LNCAP (cell line): ENCODE measurements around the gene SETD3.

Experiments used
- CTCF ChIP-seq: fragments of 450-650 bp; IDR thresholded peaks from 2 replicates; pipeline ENCODE4 v1.5.1; 2017; ENCODE audit warnings: mild to moderate bottlenecking

Gene SETD3

DNA sequence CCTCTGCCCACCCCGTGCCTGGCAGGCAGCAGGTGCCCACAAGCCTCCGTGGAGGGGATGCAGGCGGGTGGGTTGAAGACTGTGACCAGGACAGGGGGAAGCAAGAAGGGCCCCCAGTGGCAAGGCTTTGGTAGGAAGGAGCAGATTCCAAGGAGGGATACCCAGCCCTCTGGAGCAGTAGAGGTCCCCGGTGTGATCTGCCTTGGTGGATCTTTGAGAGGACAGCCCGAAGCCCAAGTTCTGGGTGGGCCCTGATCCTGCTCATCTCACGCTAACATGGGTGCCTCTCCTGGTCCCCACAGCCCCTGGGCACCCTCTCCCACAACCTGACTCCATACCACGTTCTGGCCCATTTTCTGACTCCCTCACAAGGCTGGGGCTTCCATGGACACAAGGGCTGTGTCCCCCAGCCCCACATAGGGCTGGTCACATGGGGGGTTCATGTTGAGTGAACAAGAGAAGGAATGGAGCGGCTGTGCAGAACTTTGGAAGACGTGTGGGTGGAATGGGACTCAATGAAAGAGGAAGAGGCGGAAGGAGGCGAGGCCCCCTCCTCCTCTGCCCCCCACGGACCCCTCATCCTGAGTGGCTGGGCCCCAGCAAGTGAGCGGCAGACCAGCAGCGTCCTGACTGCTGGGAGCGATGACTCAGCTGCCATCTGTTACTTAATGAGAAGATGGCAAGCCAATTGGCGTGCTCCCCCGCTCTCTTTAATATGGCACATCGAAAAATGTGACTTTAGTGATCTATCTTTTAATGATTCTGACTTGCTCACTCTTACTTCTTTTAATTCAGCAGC is 131.6 kb downstream of the SETD3 start:
- TF ChIP-seq CTCF, result no peak
